Measurements from ENCODE around the gene PLA2G2F. TPM values are rescaled to one million over a fixed set of nuclear protein-coding genes. Genes with fewer than 3 reads are reported as not detected.

Gene PLA2G2F
- total RNA-seq, 1 donor from 2014 or later: not detected

DNA sequence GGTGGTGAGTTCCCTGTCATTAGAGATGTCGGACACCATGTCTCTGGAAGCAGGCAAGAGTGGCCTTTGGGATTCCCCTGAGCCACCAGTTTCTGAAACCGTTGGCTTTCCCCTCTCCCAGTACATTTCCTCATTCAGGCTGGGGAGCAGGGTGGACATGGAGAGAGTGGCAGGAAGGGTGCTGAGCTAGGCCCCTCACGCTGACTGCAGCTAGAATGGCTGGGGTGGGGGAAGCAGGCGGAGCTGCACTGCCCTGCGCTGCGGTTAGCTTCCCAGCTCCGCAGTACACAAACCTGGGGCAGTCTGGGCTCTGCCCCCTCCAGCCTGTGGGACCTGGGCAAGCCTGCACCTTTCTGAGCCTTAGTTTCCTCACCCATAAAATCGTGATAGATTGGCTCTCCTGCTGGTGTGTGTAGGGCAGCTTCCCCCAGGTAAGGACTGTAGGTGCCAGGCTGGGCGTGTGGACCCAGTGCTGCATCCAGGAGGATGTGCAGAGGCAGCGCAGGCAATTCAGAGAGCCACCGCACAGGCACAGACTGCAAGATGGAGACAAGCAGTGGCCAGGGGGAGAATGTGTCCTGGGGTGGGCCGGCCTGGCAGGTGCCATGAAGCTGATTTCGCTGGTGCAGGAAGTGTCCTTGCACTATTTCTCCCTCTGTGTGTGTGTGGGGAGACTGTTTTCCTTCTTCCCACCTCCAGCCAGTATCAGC is 3.0 kb downstream of the PLA2G2F start:
- no peak for DNase-seq (ENCODE audit: low read depth)

GRCh38 chr1:20143318-20143717 is 4.2 kb downstream of the PLA2G2F start:
- no peak for DNase-seq (ENCODE audit: low read depth)

GRCh38 chr1:20143734-20144565 is 4.8 kb downstream of the PLA2G2F start:
- no peak for DNase-seq (ENCODE audit: low read depth)

DNA sequence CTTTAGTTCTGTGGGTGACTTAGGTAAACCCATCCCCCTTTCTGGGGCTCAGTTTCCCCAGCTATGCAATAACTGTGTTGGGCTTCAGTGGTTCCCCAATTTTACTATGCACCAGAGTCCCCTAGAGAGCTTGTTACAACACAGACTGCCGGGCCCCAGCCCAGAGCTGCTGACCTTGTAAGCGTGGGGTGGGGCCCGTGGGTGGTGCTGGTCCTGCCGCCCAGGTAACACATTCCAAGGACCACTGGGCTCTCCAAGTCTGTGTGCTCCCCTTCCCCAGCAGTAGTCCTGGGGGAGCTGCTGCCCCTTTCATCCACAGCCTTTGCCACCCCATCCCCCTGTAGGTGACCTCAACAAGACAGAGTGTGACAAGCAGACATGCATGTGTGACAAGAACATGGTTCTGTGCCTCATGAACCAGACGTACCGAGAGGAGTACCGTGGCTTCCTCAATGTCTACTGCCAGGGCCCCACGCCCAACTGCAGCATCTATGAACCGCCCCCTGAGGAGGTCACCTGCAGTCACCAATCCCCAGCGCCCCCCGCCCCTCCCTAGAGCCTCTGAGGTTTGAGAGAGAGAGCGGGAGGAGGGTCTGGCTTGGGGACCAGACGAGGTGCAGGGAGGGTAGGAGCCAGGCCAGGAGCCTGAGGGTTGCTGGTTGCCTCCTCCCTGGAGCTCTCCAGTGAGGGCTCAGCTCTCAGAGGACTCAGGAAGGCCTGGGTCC is 8.9 kb downstream of the PLA2G2F start:
- DNase-seq (ENCODE audit: low read depth): no peak

GRCh38 chr1:20148571-20149500 is 9.7 kb downstream of the PLA2G2F start:
- DNase-seq (ENCODE audit: low read depth): no peak

DNA sequence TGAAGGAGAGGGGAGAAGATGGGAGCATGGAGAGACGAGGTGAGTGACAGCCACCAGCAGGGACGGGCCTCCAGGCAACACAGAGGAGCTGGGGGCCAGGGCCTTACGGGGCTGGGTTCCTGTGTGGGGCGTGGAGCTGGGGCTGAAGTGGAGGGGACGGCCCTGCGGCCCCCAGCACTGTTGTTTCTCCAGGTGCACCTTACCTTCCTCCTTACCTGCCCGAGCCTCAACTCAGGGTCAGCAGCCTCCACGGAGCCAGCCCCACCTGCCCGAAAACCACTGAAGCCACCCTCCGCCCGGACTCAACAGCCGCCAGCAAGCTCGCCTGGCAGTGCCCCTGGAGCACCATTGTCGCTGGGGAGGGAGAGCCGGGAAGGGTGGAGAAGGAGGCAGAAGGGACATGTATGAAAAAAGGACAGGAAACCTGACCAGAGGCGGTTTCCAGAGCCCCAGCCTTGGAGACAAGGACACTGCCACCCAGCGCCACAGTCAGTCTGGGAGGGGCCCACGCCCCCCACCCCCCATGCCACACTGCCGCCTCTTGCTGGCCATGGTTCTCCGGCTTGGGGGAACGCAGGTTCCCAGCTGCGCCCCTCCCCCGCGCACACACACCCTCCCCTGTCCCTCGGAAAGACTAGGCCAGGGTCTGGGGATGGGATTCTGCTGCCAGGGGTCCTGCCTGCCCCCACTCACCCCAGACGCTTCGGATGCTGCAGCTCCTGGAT is 10.6 kb downstream of the PLA2G2F start:
- DNase-seq (ENCODE audit: low read depth): no peak

DNA sequence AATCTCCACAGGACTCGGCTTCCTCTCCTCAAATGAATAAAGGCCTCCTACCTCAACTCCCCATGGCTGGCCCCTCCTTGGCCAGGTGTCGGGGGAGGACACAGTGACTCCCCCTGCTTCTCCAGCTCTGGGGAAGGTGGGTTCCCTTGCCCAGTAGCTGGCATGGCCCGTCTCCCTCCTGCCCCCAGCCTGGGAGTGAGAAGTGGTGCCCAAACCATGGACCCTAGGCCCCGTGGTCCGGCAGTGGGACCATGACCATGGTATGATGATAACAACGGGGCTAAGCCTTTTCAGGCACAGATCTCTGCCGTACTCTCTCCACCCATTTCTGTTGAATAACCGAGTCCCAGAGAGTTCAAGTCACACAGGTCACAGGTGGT is 11.2 kb downstream of the PLA2G2F start:
- no peak for DNase-seq (ENCODE audit: low read depth)

GRCh38 chr1:20150969-20151368 is 11.8 kb downstream of the PLA2G2F start:
- DNase-seq (ENCODE audit: low read depth): no peak

GRCh38 chr1:20151906-20152598 is 12.9 kb downstream of the PLA2G2F start:
- peak; percentile 71 for DNase-seq (ENCODE audit: low read depth)

DNA sequence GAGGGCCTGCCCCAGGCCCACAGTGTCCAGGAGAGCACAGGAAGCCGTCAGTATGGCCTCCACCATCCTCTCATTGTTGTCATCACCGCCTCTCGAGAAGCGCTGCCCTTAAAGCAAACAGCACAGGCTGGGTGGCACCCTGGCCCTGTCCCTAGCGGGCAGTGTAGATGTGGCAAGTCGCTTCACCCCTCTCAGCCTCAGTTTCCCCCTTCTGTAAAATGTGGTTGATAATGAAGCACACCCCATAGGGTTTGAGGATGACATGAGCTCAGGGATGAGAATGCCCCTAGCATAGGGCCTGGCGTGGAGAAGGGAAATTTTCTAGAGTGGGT is 13.4 kb downstream of the PLA2G2F start:
- no peak for DNase-seq (ENCODE audit: low read depth)

DNA sequence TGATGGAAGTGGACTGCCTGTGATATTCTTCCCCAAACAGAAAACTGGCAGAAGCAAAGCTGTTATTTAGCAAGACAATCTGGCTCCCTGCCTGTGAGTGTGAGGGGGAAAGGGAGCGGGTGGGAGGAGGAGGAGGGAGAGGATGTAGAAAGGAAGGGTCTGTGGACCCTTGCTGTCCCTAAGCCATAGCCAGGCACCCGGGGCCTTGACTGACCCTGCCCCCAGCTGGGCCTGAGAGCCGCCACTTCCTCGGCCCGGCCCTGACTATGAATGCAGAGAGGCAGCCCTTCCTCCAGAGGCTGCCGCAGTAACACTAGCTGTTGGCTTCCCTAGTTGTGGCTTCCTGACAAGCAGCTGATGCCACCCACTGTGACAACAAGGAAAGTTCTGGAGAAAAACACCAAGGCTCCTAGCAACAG is 13.9 kb downstream of the PLA2G2F start:
- peak; percentile 67 for DNase-seq (ENCODE audit: low read depth)

- no peak for DNase-seq (ENCODE audit: low read depth)
These were observed 15.2 kb downstream of the PLA2G2F start for GRCh38 chr1:20154301-20154831.

DNA sequence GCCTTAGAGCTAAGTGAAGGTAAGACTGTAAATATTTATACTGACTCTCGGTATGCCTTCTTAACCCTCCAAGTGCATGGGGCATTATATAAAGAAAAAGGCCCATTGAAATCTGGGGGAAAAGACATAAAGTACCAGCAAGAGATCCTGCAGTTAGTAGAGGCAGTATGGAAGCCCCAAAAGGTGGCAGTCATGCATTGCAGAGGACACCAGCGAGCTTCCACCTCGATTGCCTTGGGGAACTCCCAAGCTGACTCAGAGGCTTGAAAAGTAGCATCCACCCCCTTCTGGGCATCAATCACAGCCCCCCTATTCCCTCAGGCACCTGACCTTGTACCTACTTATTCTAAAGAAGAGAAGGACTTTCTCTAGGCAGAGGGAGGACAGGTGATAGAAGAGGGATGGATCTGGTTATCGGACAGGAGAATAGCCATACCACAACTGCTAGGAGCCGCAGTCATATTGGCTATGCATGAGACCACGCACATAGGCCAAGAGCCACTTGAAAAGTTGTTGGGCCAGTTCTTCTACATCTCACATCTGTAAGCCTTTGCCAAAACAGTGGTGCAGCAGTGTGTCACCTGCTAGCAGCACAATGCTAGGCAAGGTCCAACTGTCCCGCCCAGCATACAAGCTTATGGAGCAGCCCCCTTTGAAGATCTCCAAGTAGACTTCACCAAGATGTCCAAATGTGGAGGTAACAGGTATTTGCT is 19.4 kb downstream of the PLA2G2F start:
- DNase-seq (ENCODE audit: low read depth): no peak

- no peak for DNase-seq (ENCODE audit: low read depth)
These were observed 20.9 kb downstream of the PLA2G2F start for GRCh38 chr1:20160034-20160433.

- peak; percentile 37 for DNase-seq (ENCODE audit: low read depth)
These were observed 25.6 kb downstream of the PLA2G2F start for GRCh38 chr1:20164694-20165202.

GRCh38 chr1:20165522-20165951 is 26.4 kb downstream of the PLA2G2F start:
- no peak for DNase-seq (ENCODE audit: low read depth)

GRCh38 chr1:20166051-20166450 is 26.9 kb downstream of the PLA2G2F start:
- DNase-seq (ENCODE audit: low read depth): no peak

DNA sequence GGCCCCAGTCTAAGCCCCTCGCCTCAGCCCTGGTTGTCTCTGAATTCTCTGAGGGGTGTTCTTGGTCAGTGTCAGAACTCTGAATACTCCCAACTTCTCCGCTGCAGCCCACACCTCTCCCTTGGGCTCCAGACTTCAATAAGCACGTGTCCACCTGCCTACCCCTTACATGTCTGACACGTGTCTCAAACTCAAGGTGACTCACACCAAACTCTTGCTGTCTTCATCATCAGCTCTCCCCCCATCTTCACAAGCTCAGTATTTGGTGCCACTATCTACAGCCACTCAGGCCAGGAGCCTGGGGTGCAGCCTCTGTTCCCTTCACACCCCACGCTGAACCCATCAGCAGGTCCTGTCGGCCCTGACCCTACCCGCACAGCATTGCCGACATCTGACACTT is 28.0 kb downstream of the PLA2G2F start:
- no peak for DNase-seq (ENCODE audit: low read depth)

All from myocyte (in vitro differentiated cells).